RPMI7951 (cell line): Measurements from ENCODE around the gene CALHM2. TPM values are rescaled to one million over a fixed set of nuclear protein-coding genes. Genes with fewer than 3 reads are reported as not detected.
A peak's percentile ranks its signal among the peaks of the same experiment; 100 is the strongest.

Experiments
- DNase-seq: peaks from one replicate; pipeline ENCODE4 v3.0.0-alpha.2; 2012; ENCODE audit warnings: low read depth
- total RNA-seq: library from RNA; depleted of rRNA; stranded (reverse); fragments of >200 nt; shearing (Covaris generic); gene quantifications from 2 replicates; pipeline ENCODE4 v1.2.3, GENCODE V29; 2014

CALHM2 gene
- total RNA-seq, 1 experiment from 2014 or later: 1.9 TPM

GRCh38 chr10:103476046-103476768 lies 24.0 kb upstream of the CALHM2 start:
- no peak for DNase-seq

GRCh38 chr10:103475437-103475836 lies 23.3 kb upstream of the CALHM2 start:
- DNase-seq: no peak

GRCh38 chr10:103474077-103474476 lies 21.9 kb upstream of the CALHM2 start:
- DNase-seq: no peak

GRCh38 chr10:103473261-103473671 lies 21.1 kb upstream of the CALHM2 start:
- no peak for DNase-seq

GRCh38 chr10:103472005-103472404 lies 19.8 kb upstream of the CALHM2 start:
- no peak for DNase-seq

DNA sequence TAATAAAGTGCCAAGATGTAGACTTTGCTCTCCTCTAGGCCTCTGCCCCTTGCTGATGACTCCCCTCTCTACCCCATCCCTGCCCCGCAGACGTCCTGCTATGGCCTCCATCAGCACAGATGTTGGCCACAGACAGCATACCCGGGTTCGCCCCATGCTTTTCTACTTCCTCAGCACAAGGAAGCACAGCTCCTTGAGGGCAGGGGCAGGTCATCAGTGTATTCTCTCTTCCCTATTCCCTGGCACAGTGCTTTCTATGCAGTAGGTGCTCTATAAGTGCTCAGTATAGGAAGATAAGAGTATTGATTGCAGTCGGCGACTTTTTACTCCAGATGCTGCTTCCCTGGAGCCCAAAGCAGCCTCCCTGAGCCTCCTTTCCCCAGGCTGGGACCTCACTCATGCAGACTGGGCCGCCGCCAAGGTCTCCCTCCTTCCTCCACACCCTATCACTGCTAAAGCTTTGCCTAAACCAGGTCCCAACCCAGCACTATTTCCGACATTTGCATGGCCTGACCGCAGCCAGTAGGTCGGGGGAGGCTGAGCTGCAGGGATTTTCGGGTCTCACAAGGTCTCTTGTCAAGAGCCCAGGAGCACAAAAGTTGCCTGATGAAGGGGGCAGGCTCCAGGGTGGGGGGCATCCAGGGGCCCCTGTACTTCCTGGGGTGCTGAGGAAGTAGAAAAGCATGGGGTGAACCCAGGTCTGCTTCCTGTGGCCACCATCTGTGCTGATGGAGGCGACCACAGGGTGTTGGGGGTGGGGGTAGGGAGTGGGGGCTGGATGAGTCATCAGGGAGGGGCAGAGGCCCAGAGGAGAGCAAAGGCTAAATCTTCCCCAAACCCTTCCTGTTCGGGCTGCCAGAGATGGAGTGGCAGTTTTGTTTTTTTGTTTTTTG lies 18.8 kb upstream of the CALHM2 start:
- peak; percentile 79 for DNase-seq

DNA sequence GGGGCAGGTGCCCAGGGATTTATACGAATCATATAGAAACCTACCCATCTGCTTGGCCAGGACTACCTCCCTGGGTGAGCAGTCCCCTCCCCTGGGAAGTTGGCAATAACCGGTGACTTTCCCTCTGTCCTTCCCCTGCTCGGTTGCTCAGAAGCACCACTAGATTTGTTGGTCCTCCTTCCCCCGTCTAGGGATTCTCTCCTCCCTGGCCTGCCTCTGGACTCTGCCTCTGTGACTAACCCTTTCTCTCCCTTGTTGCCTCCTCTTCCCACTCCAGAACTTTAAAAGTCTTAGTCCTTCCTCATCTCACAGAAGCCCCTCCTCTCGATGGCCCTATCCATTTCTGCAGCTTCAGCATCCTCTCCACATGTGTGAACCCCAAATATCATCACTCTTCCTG lies 17.0 kb upstream of the CALHM2 start:
- no peak for DNase-seq

- no peak for DNase-seq
These were observed 15.2 kb upstream of the CALHM2 start for GRCh38 chr10:103467406-103467805.

DNA sequence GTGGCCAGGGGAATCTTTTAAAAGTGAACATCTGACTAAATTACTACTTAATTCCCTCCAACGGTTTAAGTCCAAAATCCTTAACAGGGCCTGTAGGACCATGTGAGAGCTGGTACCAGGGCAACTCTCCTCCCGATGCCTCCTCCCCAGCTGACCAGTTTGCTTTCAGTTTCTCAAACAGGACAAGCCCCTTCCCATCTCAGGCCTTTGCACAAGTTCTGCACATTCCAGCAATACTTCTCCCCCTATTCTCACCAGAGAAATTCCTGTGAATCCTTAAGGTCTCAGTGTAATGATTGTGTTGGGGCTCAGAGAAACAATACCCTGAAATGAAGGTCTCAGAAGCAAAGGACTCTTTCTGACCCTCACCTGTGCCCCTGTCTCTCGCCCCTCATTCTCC lies 14.6 kb upstream of the CALHM2 start:
- no peak for DNase-seq

GRCh38 chr10:103465411-103466179 lies 13.4 kb upstream of the CALHM2 start:
- DNase-seq: no peak

- DNase-seq: no peak
These were observed 11.3 kb upstream of the CALHM2 start for GRCh38 chr10:103463499-103463898.

- no peak for DNase-seq
These were observed 7.4 kb upstream of the CALHM2 start for GRCh38 chr10:103459615-103460014.

- DNase-seq: no peak
These were observed 6.5 kb upstream of the CALHM2 start, which contains the start of gene CALHM1 for GRCh38 chr10:103458720-103459119. CALHM1 (minus strand) TSS chr10:103458900; CDS start chr10:103458751, 149 bp downstream.

DNA sequence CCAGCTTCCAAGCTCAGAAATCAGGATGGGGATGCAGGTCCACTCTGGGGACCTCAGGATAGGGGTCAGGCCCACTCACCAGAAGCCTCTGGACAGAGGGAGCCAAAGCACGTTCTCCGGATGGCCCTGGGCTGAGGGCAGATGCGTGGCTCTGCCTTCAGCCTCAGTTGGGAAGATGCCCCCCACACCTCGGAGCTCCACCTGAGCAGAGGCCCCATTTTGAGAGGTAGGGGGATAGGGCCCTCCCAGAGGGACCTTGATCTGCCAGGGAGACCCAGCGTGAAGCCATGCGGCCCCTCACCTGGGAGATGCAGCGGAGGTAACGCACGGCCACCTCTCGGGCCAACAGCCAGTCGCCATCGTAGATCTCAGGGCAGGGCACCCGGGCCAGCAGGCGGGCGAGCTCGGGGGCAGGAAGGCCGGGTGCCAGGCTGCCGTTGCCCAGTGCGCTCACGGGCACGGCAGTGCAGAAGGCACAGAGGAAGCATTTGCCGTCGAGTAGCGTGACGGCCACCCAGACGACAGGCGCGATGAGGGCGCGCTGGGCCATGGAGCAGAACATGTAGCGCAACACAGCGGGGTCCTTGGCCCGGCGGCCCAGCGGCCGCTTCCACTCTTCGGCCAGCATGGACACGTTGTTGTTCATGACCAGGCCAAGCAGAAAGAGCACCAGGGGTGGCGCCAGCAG lies 5.9 kb upstream of the CALHM2 start:
- no peak for DNase-seq

DNA sequence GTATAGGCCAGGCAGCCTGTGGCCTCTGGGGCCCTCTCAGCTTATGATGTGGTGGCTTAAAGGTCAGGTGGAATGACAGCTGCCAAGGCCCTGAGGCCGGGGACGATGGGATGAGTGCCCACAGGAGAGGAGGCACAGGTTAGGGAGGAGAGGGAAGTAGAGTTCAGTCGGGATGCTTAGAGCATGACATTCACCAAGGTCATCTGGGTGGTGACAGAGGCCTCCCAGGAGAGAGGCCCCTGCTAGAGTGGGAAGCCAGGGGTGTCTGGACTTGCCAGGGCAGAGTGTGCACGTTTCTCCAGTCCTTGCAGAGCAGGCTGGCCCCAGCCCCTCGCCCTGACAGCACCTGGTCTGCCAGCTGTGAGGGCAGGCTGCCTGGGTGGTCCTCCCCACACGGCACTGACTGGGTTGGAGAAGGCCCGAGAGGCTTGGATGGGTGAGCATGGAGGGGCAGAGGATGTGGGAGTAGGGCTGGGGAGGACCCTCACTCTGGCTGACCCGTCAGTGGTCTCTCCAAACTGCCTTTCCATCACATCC lies 5.1 kb upstream of the CALHM2 start:
- peak; percentile 44 for DNase-seq

DNA sequence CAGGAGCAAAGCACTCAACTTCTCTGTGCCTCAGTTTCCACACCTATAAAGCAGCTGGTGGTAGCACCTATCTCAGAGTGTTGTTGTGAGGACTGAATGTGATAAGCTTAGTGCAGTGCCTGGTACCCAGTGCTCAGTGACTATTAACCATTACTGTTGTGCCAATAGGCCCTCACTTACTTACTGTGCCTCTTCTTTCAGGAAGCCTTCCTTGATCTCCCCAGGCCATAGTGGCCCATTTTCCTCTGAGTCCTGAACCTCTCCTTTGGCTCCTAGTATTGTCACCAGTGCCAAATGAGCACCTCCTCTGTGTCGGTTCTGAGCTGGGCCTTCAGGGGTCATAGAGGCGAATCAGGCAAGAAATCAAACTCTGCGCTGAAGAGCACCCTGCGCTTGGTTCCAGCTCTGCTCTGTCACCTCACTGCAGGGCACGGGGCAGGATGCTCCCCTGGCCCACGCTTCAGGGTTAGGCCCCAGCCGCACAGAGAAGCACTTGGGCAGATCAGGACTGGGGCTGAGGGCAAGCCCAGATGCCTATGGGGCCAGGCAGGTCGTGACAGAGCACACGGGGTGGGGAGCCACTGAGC lies 4.0 kb upstream of the CALHM2 start:
- no peak for DNase-seq

- DNase-seq: no peak
These were observed 3.1 kb upstream of the CALHM2 start for GRCh38 chr10:103455235-103455634.

DNA sequence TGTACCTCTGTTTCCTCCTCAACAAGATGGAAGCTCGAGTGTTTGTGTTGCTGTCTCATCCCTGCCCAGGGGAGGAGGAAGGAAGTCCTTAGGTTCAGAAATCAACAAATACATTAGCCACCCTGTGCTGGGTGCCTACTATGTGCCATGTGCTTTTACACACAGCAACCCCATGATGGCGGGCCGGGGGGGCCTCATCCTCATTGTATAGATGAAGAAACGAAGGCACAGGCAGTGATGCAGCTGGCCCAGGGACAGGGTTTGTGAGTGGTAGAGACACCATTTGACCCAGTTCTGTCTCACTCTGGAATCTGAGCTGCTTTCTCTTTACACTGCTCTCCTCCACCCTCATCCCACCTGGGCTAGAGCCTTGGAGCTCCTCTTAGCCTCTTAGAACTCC lies 1.9 kb upstream of the CALHM2 start:
- no peak for DNase-seq

DNA sequence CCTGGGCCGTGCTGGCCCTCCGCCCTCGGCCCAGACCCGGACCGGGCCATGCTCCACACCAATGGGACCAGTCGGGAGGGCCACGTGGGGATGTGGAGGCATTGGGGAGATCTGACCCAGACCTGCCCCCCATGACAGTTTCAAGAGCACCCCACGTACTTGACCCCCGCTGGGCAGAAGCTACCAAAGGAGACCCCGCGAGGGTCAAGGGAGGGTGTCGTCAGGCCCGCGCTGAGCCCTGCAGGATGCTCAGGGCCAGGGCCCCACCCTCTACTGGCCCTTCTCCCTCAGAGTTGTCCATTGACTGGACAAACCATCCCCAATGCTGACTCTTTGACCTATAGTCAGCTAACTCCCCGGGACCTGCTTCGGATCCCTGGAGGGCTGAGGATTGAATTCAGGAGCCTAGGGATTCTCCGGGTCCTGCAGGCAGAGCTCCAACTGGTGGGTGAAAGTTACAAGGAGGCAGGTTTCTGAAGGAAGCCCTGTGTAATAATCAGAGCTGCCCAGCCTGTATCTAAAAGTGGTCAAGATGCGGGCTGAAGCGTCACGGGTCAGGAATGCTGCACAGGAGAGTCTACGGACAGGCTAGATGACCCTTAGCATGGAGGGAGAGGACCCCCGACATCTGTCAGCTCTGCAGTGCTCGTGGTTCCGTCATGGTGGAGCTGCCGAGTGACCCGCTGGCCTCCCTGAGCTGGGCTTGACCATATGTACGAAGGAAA lies 498 bp upstream of the CALHM2 start:
- DNase-seq: no peak
